Posterior cingulate gyrus (tissue), 11 donors: ENCODE data around the gene PALM2AKAP2.
"Not testable (repeated sequence)": the region's sequence is repeated elsewhere in the genome, so short reads cannot be mapped to it uniquely, and the experiment has no call there.

ENCODE experiments used
- DNase-seq, 10 donors: peaks; one replicate each; pipeline versions ENCODE4 v3.0.0 to v3.0.0-alpha.2; 2020 to 2021; ENCODE audit warnings: mixed read lengths in 3 of 10
- intact Hi-C: fragments of 100-400 bp; cut with DNase I; formaldehyde crosslinking; loops from one replicate; pipeline ENCODE4 v1.15.1; 2023

Gene PALM2AKAP2

DNA sequence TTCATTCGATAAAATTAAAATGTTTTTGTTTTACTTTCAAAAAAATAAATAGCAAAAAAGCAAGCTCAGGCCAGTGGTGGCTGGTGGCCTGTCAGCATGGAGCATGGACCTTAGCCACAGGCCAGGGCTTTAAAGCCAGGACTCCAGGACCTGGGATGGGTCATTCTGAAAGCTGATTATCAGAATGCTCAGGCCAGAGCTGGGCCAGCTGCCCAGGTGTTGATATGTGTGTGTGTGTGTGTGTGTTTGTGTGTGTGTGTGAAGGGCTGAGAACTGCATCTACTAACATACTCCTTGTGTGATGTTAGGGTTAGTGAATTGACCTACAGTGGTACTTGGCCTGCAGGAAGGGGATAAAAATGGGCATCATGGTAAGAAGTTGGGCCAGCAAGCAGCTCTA lies 21.5 kb downstream of the PALM2AKAP2 start:
- peak in 1 of 10 donors; percentile 74 for DNase-seq
- intact Hi-C loops, result no loop called here

DNA sequence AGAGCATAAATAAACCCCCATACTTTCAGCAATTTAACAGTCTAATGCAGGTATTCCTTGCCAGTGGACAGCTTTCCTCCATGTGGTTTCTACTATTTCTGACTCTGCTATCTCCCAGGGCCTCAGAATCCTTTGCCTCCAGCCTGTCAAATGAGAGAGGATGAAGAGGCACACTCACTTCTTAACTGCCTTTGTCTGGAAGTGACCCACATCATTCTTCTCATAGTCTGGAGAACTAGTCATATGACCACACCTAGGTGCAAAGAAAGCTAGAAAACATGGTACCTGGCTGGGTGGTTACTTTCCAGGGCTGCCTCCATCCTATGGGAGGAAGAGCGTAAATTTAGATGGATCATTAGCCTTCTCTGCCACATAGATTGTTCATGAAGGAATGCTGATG lies 22.5 kb downstream of the PALM2AKAP2 start:
- no peak for DNase-seq

DNA sequence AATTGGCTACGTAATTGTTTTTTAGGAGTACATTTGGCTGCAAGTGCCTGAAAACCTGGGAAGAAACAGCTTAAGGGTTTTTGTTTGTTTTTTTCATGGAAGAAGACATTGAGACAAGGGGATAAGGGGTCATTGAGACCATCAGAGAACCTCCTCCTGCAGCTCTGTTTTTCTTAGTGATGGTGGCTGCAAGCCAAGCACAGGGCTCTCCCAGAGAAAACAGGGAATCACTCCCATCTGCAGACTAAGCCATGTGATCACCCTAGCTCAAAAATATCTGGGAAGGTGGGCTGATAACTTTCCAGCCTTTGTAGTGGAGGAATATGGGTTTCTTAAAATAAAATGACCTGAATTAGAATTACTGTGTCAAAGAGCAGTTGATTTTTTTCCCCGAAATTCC lies 25.1 kb downstream of the PALM2AKAP2 start:
- intact Hi-C loops, result no loop called here
- no peak for DNase-seq

More for the DNA sequence above, 22.5 kb downstream of the PALM2AKAP2 start:
- intact Hi-C loops, result no loop called here

DNA sequence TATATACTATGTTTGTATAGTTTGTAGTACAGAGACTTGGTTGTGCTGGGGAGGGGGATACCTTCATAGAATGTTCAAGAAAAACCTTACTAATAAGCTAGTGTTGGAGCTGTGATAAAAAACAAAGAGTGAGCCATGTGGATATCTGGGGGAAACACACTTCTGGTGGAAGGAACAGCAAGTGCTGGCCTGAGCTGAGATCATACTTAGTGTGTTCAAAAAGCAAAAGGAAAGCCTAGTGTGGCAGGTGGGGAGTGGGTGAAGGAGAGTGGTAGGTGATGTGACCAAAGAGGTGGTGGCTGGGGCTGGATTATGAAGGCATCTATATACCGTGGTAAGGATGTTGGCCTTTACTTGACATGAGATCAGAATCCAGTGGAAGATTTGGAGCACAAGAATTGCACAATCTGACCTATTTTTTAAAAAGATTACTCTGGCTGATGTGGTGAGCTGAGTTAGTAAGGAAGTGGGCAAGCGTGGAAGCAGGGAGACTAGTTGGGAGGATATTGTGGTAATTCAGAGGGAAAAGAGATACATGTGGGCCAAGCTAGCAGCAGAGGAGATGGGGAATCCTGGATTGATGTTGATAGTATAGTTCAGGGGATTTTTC lies 26.6 kb downstream of the PALM2AKAP2 start:
- intact Hi-C loops, result no loop called here
- no peak for DNase-seq

DNA sequence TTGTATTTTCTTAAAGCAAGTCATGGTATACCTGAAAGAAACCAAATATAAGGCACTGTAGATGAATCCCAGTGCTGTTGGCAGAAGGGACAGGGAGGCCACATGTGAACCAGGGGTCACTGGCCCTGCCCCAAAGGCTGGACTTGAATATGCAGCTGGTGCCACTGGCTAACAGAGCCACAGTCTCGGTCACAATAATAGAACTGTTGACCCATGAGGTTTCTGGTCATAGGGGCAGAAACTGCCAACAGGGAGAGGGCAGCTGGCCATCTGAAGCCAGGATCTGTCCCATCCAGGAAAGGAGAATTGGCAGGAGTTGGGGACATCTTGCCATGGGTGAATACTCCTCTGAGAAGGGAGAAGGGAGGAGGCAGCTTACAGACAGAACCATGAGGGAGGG lies 31.9 kb downstream of the PALM2AKAP2 start:
- intact Hi-C loops, result no loop called here
- DNase-seq, result peak in 9 of 10 donors; percentile 24 to 96 (median 61)

DNA sequence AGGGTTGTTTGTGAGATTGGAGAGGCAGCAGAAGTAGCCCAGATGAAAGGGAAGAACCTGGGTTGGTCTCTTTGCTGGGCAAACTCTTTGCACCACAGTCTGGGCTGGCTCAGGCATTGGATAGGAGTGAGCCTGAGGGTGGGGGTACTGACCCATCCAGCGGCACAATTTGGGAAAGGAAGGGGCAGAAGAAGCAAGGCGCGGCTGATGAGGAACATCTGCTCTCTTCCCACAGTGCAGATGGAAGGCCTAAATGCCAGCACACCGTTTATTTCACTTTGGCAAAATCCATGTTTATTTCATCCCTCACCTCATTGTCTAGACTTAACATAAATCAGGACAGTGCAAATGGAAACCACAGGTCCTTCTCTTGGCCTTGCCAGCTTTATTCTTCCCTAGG lies 32.3 kb downstream of the PALM2AKAP2 start:
- no peak for DNase-seq
- intact Hi-C loops, result no loop called here

DNA sequence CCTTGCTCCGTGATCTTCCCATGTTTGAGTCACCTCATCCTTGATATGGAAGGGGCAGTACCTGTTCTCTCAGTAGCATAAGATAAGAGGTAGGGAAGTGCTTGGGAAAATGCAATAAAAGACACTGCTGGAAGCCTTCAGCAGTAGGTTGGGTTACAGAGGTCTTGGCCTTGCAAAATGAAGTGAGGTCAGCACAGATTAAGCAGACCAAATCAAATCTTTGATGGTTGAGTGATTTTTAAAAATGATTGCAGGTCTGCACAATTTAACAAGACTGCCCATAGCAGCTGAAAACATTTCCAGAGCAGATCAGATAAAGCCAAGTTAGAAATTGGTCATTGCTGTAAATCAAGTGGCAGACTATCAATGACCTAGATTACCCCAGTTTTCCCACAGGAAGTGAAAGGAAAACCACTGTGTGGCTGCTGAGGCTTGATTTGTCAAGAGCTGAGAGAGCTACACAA lies 32.9 kb downstream of the PALM2AKAP2 start:
- intact Hi-C loops, result no loop called here
- no peak for DNase-seq

DNA sequence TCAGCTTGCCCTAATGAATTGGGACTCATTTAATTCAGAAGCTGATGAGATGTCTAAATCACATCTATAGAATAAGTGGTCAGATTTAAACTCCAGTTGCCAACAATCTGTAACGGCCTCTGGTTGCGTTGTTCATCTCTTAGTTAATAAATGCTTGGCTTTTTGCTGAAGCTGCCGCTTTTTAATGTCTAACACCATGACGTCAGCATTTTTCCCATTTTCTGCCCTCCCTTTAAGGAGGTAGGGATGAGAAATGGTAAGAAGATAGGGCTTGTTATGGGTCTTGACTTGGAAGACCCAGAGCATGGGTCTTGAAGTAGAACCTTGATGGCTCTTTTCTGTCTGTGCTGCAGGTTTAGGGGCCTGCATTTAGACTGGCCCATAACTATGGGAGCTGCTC lies 33.3 kb downstream of the PALM2AKAP2 start:
- no peak for DNase-seq
- intact Hi-C loops, result no loop called here

DNA sequence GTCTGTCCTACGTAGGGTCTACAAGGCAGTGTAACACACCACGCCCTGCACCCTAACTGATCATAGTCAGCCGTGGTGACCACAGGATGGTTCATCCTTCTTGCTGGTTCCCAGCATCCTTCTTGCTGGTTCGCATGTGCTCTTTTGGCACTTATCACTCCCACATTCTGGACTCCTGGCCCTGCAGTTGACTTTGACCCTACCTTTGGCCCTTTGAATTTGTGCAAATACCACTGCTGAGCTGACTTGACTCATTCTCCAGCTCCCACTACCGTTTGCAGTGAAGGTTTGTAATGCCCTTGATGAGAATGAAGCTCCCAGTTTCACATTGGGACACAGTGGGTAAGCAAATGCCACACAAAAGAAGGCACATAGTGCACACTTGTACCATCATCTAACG lies 33.8 kb downstream of the PALM2AKAP2 start:
- intact Hi-C loops, result no loop called here

DNA sequence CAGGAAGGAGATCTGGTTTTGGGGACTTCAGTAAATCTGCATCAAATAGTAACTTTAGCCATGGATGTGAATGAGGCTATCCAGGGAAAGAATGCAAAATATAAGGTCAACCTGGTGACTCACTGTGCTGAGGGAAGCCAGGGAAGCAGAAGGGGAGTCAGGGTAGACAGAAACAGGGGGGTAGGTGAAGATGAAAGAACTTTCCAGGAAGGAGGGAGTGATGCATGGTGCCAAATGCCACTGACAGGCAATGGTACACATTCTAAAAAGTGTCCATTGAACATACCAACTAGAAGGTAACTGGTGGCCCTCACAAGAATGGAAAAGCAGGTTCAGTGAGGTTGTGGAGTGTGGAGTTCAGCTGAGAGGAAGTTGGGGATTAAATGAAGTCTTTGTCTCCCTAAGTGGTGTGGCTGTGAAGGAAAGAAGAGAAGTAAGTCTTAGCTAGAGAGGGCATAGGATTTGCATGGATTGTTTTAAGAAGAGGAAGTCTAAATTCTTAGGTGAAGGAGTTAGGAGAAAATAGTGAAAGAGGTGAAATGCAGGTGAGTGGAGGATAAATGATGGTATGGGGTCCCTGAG lies 35.5 kb downstream of the PALM2AKAP2 start:
- no peak for DNase-seq
- intact Hi-C loops, result loop anchor here (5.0 kb wide), 1 partner anchor 163 kb away; no protein-coding TSS in a partner anchor

More for the DNA sequence above, 33.8 kb downstream of the PALM2AKAP2 start:
- DNase-seq, result no peak

DNA sequence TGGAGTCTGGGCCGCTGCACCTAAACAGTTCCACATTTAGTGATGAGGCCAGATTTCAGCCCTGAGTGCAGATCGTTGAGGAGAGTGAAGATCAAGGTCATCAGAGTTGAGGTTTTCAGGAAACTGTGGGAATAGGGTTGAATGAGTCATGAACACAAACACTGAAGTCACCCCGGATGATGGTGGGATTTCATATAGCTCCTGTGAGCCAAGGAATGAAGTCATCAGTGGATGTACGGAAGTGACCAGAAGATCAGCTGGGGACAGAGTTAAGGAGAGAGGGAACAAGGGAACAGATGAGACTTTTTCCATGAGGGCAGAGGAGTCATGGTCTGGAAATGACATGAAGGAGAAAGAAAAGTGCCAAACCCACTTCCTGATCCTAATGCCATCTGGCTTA lies 36.5 kb downstream of the PALM2AKAP2 start:
- intact Hi-C loops, result loop anchor here (5.0 kb wide), 1 partner anchor 164 kb away; no protein-coding TSS in a partner anchor
- no peak for DNase-seq

DNA sequence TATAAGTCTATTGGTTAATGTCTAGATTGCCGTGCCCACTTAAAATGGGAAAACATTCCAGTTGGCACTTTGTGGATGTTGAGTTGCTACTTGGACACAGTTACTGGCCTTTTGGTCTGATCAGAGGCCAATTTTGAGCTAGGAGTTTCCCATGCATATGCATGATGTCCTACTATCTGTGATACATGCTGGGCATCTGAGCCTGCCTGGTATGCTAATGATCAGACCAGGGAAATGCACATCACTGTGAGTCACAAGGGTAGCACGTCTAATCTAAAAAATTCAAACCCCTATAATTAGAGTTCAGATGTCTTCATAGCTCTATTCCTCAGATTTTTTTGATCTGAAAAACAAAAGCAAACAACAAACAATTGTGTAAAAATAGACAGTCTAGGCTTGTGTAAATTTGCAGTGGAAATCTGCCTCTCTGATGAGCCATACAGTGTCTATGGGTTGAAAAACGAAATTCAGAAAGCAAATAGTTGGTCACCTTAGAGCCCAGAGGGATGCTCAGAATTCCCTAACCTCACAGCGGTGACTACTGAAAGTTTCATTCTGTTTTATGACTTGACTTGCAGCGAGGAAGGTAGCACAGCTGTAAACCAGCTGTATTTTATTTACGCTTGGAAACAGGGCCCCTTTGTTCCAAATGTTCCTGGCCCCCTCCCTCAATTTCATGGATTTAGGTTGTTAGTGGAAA lies 37.3 kb downstream of the PALM2AKAP2 start:
- no peak for DNase-seq
- intact Hi-C loops, result loop anchor here (5.0 kb wide), 1 partner anchor 165 kb away; no protein-coding TSS in a partner anchor

DNA sequence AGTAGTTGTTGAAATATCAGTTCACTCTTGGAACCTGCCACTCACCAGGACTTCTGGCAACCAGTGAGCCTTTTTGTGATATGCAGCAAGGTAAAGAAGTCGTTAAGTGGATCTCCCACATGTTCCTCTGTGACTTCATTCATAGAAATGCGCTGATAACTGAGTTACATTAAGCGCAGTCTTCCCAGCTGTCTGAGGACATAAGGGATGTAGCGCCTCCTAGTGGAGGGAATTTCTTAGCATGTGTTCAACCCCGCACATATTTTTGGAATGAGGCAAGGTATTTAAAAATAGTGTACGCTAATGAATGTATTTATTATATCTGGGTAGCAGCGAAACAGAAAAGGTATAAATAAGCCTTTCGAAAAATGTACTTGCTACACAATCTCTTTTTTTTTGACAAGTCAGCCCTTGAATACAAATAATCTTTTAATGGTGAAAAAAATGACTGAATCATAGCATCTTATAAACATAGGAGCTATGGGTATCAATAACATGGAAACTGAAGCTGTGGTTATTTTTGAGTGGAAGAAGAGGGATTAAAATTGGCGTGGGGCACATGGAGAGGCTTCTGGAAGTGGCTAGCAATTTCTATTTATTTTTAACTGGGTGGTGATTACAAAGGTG lies 38.0 kb downstream of the PALM2AKAP2 start:
- peak in 3 of 10 donors; percentile 43 to 63 (median 45) for DNase-seq
- intact Hi-C loops, result loop anchor here (1.0 to 5.0 kb wide), 2 partner anchors 166 to 244 kb away; no protein-coding TSS in a partner anchor

DNA sequence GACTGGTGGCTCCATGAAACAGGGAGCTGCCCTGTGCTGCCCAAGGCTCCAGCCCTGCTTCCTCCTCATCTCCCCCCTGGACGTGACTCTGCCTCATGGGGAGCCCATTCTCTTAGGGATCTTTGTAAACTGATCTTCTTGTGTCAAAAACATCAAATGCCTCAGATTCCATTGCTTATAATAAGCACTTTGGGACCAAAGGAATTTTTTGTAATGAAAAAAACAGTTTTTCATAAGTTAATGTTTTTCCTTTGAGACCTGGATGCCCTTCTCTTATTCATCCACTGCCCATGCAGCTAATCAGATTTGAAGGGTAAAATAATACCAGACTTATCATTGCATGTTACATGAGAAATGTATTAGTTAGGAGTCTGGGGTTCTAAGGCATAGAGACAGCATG lies 41.7 kb downstream of the PALM2AKAP2 start:
- DNase-seq, result no peak
- intact Hi-C loops, result no loop called here

DNA sequence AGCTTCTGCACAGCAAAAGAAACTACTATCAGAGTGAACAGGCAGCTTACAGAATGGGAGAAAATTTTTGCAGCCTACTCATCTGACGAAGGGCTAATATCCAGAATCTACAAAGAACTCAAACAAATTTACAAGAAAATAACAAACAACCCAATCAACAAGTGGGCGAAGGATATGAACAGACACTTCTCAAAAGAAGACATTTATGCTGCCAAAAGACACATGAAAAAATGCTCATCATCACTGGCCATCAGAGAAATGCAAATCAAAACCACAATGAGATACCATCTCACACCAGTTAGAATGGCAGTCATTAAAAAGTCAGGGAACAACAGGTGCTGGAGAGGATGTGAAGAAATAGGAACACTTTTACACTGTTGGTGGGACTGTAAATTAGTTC lies 45.4 kb downstream of the PALM2AKAP2 start:
- DNase-seq, intact Hi-C loops: not testable (repeated sequence)

DNA sequence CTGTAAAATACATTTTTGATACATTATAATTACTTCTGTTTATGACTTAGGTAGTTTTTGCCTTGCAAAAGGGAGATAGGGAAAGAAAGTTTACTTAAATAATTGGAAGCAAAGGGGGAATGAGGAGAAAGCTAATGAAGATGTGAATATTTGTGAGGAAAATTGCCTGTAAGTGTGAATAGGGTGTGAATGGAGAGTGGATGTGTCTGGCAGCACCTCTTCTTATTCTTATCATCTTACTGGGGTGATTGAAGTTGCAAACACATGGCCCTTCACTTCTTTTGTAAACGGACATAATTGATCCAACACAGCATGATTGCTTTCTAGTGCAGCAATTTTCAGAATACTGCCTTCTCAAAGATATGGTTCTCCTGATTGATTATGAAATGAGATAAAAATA lies 46.6 kb downstream of the PALM2AKAP2 start:
- DNase-seq, result no peak
- intact Hi-C loops, result no loop called here

DNA sequence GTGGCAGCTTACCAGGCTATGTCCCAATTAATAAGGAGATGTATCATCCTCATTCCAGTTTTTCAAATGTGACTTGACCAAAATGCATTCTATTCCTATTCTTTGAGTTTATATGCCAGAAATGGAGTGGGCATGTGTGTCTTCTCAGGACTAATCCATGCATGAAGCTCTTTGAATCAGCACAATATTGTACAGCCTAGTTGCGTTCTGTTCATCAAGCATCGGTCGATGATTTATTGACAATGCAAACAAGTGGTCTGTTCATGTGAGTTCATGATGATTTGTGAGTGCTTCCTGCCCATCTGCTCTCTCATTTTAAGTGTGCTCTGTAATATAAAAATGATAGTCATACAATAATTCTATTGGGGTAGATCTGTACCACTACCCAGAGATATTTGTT lies 48.3 kb downstream of the PALM2AKAP2 start:
- no peak for DNase-seq
- intact Hi-C loops, result no loop called here
